Measurements from ENCODE around the gene CAMK1D.

- no peak for TF ChIP-seq CTCF (IDR thresholded peaks at IDR 0.05)
- TF ChIP-seq POLR2A (IDR thresholded peaks at IDR 0.05) = no peak
Observed at GRCh38 chr10:12634621-12634931, 285.2 kb downstream of the CAMK1D start.

Data from testis (tissue), 2 donors.